ENCODE measurements around the gene JAKMIP1.

JAKMIP1 gene

GRCh38 chr4:6177587-6178197 is 22.7 kb downstream of the JAKMIP1 start:
- peak; percentile 49 for DNase-seq

DNA sequence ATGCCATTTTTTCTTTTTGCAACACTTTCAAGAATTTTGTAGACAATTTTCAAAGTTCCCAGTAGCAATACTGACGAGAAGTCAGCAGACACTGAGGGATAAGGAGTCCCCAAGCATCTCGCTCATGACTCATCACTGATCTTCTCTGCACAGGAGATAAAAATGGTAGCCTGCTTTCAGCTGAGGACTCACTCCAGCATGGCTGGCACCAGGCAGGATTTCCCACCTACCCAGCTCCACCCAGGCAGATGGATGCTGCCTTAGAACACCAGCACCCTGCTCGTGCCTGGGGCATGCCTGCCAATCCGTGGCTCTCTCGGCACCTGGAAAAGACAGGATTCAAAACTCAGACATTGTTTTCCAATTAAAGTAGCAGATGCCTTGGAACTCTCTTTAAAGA is 24.9 kb downstream of the JAKMIP1 start:
- DNase-seq: no peak

DNA sequence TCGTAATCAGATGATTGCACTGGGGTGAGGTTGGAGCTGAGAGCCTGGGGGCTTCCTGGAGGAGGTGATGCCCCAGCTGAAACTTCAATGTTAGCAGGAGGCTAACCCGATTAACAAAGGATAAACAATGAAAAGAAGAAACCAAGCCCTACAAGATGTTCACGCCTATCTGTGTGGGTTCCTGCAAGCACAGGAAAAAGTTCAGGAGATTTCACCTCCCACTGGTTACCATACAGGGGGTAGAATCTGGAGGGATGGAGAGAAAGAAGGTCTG is 27.5 kb downstream of the JAKMIP1 start:
- DNase-seq: no peak

GRCh38 chr4:6172093-6172926 is 28.0 kb downstream of the JAKMIP1 start:
- peak; percentile 19 for DNase-seq

DNA sequence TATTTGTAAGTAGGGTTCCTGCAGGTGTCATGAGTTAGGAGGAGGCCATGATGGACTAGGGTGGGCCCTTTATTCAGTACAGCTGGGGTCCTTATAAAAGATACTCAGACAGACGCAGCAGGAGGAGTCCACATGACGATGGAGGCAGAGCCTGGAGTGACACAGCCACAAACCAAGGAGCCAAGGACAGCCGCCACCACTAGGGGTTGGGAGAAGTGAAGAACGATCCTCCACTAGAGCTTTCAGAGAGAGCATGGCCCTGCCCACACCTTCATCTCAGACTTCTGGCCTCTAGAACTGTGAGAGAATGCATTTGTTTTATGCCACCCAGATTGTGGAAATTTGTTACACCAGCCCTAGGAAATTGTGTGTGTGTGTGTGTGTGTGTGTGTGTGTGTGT is 31.1 kb downstream of the JAKMIP1 start:
- no peak for DNase-seq

DNA sequence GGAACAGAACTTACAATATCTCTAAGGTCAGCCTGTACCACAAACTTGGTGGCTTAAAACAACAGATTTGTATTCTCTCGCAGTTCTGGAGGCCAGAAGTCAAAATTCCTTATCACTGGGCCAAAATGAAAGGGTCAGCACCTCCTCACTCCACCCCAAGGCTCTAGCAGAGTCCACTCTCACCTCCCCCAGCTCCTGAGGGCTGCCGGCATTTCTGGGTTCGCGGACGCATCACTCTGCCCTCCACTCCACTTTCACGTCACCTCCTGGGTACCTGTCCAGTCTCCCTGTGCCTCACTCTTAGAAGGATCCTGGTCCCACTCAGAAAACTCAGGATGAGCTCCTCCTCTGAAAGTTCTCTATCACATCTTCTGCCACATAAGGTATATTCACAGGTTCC is 34.6 kb downstream of the JAKMIP1 start:
- no peak for DNase-seq

GRCh38 chr4:6162885-6163284 is 37.5 kb downstream of the JAKMIP1 start:
- no peak for DNase-seq

DNA sequence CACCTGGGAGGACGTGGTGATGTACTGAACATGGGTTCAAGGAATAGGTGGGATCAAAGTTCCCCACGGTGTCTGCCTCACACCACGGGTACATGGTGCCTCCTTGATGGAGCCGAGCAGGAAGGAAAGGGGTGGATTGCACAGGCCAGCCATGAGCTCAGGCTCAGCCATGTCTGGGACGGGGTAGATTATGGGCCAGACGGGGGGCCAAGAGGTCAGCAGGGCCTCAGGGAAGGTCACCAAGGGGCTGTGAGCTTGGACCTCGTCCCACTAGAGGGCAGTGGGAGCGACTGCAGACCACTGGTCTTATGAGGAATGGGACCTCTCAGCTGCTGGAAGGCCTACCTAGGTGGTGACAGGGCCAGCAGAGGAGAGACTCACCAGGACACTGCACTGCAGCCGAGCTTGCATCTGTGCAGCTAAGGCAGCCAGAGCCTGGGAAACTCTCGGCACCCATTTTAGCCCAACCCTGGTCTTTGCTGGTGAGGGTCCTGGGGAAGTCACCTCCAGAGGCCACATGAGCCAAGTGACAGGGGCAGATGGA is 38.4 kb downstream of the JAKMIP1 start:
- DNase-seq: no peak

DNA sequence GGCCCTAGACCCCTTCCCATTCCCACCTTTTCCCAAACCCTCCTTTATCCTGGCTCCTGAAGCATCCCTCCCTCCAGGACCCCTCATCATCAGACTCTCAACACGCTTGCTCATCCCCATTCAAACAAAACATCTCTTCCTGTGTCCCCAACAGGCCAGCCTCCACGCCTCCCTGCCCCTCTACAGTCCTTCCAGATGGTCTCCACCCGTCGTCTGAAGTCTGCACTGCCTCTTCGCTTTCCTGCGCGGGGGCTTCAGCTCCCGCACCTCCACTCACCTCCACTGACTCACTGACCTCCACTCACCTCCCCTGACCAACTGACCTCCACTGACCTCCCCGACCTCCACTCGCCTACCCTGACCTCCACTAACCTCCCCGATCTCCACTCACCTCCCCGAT is 39.8 kb downstream of the JAKMIP1 start:
- DNase-seq: no peak

- DNase-seq: no peak
These were observed 42.4 kb downstream of the JAKMIP1 start for GRCh38 chr4:6157926-6158325.

GRCh38 chr4:6155996-6156750 is 44.2 kb downstream of the JAKMIP1 start:
- DNase-seq: no peak

- DNase-seq: no peak
These were observed 45.5 kb downstream of the JAKMIP1 start for GRCh38 chr4:6154875-6155274.

DNA sequence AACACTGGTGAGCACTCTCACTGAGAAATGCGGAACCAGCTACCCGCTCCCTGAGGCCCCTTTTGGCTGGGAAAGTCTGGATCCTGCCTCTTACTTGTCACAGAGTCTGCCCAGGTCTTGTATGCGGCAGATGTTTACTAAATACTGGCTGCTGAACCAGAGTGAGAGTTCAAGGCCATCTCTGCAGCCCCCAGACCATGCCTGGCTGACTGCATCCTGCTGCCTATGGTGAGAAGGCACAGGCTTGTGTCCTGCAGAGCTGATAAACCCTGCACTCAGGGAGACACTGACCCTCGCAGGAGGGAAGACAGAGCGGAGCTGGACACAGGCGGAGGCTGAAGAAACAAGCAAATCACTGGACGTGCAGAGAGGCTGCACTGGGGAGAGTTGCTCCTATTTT is 46.5 kb downstream of the JAKMIP1 start:
- no peak for DNase-seq

GRCh38 chr4:6152869-6153705 is 47.3 kb downstream of the JAKMIP1 start:
- DNase-seq: peak; percentile 6

GRCh38 chr4:6150046-6150735 is 50.2 kb downstream of the JAKMIP1 start:
- DNase-seq: no peak

DNA sequence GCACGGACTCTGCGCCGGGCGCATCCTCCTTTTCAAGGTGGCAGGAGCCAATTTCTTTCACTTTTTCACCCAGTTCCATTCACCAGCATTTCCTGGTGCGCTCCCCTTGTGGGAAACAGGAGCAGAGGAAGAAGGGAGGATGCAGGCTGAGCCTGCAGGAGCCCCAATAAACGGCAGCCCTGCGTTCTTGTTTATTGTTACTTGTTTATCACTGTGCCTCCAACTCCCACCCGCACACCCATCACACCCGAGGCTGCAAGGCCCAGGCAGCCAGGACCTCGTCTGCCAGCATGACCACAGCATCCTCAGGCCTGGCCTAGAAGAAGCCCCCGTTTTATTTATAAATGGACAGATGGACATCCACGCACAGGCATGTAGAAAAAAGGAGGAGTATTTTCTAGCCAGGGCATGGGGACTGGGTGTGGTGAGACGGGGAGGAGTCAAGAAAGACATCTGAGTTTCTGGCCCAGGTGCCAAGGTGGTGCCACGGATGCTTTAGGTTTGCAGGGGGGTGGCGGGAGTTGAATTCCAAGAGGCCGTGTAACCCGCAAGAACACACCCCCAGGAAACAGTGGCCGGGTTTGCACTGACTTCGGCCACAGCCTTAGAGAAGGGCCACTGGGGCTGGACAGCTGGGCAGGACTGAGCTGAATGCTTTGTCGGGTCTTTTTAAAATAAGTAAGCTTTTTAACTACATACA is 51.7 kb downstream of the JAKMIP1 start:
- DNase-seq: no peak

DNA sequence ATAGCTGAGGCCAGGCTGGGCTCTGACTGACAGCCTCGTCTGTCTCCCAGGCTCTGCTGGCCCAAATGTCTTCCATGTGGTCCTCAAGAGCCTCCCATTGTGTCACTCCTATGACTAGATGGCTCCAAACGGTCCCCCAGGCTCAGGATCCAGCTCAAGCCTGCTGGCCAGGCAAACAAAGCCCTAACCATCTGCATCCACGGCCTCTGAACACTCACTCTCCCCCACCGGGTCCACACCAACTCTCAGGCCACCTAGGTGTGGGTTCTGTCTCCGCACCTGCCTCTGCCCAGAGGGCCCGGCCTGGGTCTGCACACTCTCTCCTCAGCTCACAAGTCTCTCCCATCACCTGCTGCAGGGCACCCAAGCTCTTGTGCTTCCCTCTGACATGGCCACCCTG is 52.9 kb downstream of the JAKMIP1 start:
- no peak for DNase-seq

GRCh38 chr4:6143603-6144181 is 56.7 kb downstream of the JAKMIP1 start:
- no peak for DNase-seq

DNA sequence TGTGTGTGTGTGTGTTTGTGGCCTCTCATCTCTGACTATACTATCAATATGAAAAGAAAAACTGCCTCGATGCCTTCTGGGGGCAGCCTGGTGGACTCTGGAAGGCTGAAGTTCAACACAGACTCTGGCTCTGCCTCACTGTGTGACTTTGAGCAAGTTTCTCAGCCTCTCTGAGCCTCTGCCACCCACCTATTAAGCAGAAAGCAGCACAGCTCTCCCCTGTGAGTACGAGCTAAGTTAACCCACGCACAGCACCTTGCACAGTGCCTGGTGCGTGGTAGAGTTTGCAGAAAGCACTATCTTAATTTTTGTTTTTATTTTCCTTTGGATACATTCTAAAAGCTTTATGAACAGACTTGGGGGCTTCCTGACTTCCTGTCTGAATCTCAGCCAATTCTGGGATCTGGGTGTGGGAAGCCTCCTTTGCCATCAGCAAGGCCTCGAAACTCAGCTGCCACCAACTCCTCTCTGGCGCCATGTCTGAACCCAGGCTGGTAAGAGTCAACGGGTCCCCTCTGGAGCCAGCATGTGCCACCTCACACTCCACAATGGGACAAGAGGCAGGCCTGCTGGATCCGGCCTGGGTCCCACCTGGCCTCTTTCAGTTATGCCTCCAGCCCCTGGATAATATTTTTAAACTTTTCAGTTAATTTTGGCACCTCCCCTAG is 57.3 kb downstream of the JAKMIP1 start:
- DNase-seq: no peak

GRCh38 chr4:6142511-6142910 is 57.8 kb downstream of the JAKMIP1 start:
- no peak for DNase-seq

GRCh38 chr4:6141554-6141953 is 58.8 kb downstream of the JAKMIP1 start:
- no peak for DNase-seq
